NCI-H510A treated with DMSO at 0.1 percent for 48 hours (cell line): ENCODE data around the gene TCERG1L.

ENCODE experiments used
- DNase-seq: peaks from one replicate; lab custom pipeline; 2025; lab: John Stamatoyannopoulos, UW

TCERG1L gene

GRCh38 chr10:131271195-131271880 lies 40.2 kb downstream of the TCERG1L start:
- no peak for DNase-seq

DNA sequence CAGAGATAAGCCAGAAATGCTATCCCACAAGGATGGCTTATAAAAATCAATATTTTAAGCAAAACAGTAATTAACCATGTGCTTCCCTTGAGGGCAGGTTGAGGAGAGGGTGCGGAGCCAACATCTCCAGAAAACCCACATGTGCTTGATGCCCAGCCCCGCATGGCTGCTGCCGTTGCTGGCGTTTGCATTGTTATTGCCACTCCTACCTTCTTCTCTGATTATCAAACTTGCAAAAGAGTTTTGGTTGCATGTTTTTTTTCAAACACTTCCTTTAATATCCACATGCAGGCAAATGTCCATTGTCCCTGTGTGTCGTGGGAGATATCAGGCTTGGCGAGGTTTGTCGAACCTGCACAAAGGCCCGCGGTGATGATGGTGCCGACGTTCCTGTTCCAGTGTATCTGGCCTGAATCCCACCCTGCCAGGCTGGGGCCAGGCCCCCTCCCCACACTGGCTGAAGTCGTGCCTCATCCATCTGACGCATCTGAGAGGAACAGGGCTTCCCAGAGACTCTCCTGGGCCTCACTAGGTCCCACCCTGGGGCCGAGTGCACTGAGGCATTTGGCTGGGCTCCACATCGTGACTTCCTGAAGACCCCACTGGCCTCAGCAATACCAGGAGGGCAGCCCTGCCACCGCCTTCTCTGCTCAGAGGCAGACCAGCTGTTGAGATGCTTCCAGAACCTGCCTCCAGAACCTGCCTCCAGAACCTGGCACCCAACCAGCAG lies 40.9 kb downstream of the TCERG1L start:
- DNase-seq: no peak

DNA sequence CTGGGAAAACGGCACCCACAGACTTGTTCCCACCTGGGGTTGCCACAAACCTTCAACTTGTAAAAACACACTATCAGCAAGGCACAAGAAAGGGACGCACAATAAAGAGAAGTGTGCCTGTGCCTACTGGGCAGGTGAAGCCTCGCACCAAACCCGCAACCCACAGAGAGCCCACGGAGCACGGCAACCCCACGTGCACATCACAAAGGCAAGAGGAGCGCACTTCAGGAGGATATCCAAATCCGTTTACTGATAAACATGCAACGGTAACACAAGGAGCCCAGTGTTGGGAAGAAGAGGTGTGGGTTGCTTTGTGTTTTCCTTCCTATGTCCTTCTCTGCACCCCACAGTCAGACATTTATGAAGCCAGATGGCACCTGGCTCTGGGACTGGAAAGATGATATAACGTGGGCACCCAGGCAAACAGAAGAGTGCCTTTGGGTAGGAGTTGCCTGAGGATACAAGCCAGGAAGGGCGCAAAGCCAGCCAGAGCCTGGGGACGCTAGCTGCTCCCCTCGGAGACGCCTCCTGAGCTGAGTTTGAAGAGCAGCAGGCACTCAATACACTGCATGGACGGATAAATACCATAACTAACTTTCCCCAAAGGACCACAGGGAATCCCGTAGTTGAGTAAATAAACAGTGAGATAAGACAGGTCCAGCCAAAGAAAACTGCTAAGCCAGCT lies 41.6 kb downstream of the TCERG1L start:
- no peak for DNase-seq

- no peak for DNase-seq
Measured at GRCh38 chr10:131267814-131268095, 43.8 kb downstream of the TCERG1L start.

- no peak for DNase-seq
Measured at GRCh38 chr10:131266936-131267813, 44.3 kb downstream of the TCERG1L start.

DNA sequence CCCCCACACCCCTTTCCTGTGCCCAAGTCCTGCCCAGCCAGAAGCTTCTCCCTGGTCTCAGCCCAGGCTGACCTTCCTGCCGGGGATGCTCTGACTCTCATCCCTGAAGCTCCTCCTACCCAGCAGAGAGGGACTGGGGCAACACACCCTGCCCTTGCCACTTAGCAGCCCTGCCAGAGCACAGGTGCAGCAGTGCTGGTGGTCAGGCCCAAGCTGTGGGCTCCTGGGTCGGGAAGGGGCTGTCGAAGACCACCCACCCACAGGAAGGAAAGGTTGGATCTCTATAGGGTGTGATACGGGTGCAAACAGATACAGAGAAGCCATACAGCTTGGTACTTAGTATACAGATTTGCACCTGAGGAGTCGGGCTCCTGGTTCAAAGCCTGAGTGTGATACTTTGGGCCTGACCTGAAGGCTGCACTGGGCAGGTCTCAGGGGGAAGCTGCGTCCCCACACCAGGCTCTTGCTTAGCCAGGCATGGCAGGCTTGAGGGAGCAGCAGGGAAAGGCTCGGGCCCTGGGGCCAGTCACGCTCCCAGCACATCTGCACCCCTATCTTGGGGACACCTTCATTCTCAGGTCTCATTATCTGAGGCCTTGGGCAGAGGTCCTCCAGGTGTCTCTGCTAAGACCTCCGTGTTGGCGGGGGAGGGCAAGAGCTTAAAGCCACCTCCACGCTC lies 47.3 kb downstream of the TCERG1L start:
- DNase-seq: no peak

DNA sequence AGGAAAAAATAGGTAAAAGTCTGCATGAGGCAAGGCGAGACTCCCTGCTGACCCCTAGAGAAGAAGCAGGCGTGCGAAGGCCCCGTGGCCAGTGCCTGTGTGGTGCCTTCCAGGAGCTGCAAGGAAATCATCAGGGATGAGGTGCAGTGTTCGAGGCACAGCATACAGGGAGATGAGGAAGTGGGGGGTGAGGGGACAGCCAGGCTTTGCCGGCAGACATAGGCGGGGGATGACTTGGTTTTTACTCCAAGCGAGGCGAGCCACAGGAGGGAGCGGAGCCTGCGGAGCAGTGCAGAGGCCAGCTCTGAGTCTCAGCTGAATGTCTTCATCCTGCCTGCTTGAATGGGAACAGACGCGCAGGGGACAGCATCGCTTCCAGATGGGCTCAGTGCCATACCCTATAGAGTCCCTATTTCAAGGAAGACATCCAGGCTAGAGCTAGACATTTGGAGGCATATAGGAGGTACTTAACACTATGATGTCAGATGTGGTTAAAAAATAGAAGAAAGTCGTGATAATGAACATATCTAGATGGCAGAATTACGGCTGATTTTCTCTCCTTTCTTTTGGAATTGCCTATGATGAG lies 49.5 kb downstream of the TCERG1L start:
- DNase-seq: no peak

GRCh38 chr10:131260452-131261211 lies 50.9 kb downstream of the TCERG1L start:
- no peak for DNase-seq

DNA sequence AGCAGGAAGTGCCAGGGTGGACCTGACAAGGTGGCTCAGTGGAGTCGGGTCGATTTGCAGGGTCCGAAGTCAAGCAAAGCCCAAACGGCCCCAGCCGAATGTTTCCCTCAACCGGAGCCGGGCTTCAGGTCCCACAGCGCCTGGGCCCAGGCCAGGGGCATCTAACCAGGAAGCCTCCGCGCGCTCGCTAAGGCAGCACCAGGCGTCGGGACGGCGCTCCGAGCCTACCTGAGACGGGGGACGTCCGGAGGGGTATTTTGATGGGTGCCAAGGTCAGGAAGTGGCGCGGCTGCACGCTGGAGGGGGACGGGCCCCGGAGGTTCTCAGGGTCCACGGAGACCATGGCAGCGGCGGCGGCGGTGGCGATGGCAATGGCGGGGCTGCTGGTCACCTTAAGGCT lies 51.5 kb downstream of the TCERG1L start:
- DNase-seq: no peak

GRCh38 chr10:131259535-131259934 lies 52.0 kb downstream of the TCERG1L start:
- no peak for DNase-seq

GRCh38 chr10:131258256-131258655 lies 53.3 kb downstream of the TCERG1L start:
- DNase-seq: no peak

- no peak for DNase-seq
Measured at GRCh38 chr10:131257027-131257426, 54.5 kb downstream of the TCERG1L start.

DNA sequence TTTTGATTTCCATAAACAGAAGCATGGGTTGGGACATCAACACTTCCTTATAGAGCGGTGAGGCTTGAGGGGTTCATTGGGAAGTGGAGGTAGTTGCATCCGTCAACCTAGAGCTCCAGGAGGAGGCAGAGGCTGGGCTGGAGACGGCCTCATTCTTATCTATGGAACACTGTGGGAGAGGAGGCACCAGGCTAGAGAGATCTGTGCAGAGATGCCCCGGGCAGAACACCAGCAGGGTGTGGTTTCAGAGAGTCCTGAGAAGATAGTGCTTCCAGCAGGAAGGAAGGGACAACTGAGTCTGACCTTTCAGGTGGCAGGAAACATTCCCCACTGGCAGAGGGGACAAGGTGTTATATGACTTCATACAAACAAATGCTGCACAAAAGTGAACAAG lies 56.7 kb downstream of the TCERG1L start:
- no peak for DNase-seq

- DNase-seq: no peak
Measured at GRCh38 chr10:131253931-131254858, 57.3 kb downstream of the TCERG1L start.

- DNase-seq: no peak
Measured at GRCh38 chr10:131252567-131253276, 58.8 kb downstream of the TCERG1L start.

- no peak for DNase-seq
Measured at GRCh38 chr10:131251146-131251541, 60.4 kb downstream of the TCERG1L start.

GRCh38 chr10:131250454-131251145 lies 60.9 kb downstream of the TCERG1L start:
- DNase-seq: no peak

- DNase-seq: no peak
Measured at GRCh38 chr10:131249955-131250344, 61.6 kb downstream of the TCERG1L start.
